Naive thymus-derived CD8-positive, alpha-beta T cell (primary cell): ENCODE measurements around the gene PAX2. TPM values are rescaled to one million over a fixed set of nuclear protein-coding genes. Genes with fewer than 3 reads are reported as not detected.

ENCODE experiments used
- ATAC-seq, 2 donors: fragments of 150-1000 bp; cut with Tn5 transposase in 1 of 2; sonication (Bioruptor Pico), chemical (Tn5 transposase) in 1 of 2; 1 replicate in 1 of 2; 2 replicates in 1 of 2; pipeline ENCODE4 v1.10.0; 2021; ENCODE audit warnings: mild to moderate bottlenecking in 2 of 2, moderate library complexity in 2 of 2
- POLR2A ChIA-PET: fragments of 350-600 bp; sonication (Branson Sonifier 250); formaldehyde crosslinking; loops from one replicate; lab custom pipeline; 2021; ENCODE audit warnings: antibody characterized with exemption; lab: Charles Lee
- DNase-seq, 10 donors: peaks; one replicate each; pipeline versions ENCODE4 v3.0.0 to v3.0.0-alpha.2; 2020 to 2022
- H3K27ac Mint-ChIP-seq, 10 donors: one replicate each; pipeline ENCODE4 v1.8.0; 2020 to 2022; ENCODE audit warnings: mild to moderate bottlenecking in 10 of 10, mixed read lengths in 10 of 10, moderate library complexity in 4 of 10, inconsistent platforms in 1 of 10
- H3K27me3 Mint-ChIP-seq, 5 donors: one replicate each; pipeline ENCODE4 v1.8.0; 2021 to 2022; ENCODE audit warnings: mixed read lengths in 5 of 5
- H3K36me3 Mint-ChIP-seq, 3 donors: one replicate each; pipeline ENCODE4 v1.8.0; 2020 to 2022; ENCODE audit warnings: mixed read lengths in 3 of 3, mild to moderate bottlenecking in 2 of 3, inconsistent platforms in 1 of 3
- H3K4me1 Mint-ChIP-seq, 4 donors: one replicate each; pipeline ENCODE4 v1.8.0; 2021 to 2022; ENCODE audit warnings: mixed read lengths in 4 of 4
- H3K4me3 Mint-ChIP-seq, 10 donors: one replicate each; pipeline ENCODE4 v1.8.0; 2020 to 2022; ENCODE audit warnings: mild to moderate bottlenecking in 10 of 10, mixed read lengths in 10 of 10, moderate library complexity in 6 of 10, inconsistent platforms in 1 of 10
- H3K9me3 Mint-ChIP-seq, 9 donors: one replicate each; pipeline ENCODE4 v1.8.0; 2020 to 2022; ENCODE audit warnings: mixed read lengths in 9 of 9, mild to moderate bottlenecking in 3 of 9, inconsistent platforms in 1 of 9, moderate library complexity in 1 of 9
- polyA plus RNA-seq, 3 donors: library from polyadenylated mRNA; unstranded; fragments of 300-500 nt; fragmentation: Illumina TruSeq; gene quantifications; one replicate each; pipeline ENCODE4 v1.2.3, GENCODE V29; 2021
- total RNA-seq, 8 experiments: library from RNA in 2 of 8; stranded (reverse) in 2 of 8; gene quantifications; one replicate each; pipeline ENCODE4 v1.2.3 and lab custom pipeline; 2021 to 2026

PAX2 gene
- total and polyA plus RNA-seq, 5 experiments from 2014 or later = not detected

DNA sequence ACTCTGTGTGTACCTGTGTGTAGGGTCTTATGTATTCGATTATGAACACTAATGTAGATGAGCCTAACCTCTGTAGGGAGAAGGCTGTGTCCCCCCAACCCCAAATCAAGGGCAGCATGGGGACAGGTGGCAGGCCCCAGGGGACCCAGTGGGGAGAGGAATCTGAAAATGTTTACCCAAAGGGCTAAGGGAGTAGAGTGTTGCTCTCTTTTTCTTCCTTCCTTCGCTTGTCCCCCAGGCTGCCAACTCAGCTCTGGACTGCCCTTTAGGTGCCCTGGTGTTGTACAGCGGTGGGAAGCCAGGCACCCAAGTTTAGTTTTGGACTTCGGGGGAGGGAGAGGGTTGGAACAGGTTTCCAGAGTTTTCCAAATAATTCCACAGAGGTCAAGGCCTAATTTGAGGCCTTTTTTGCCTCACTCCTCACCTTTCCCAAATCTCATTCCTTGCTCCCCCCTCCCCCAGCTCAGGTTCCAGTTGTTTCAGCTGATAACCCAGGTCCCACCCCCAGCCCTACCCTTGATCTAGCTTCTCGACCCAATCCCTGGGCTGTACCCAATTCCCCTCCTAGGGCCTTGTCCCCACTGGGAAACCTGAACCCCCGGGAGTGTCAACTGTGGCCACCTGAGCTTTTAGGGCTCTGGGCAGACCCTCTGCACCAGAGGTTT is 9.1 kb upstream of the PAX2 start:
- H3K4me3 Mint-ChIP-seq = peak overlapping the region in 3 of 10 donors; percentile 45 to 75 (median 47)
- ATAC-seq (no peak), DNase-seq (peak in 1 of 10 donors; percentile 26)
- peaks cover 58 to 100% (median 82%) of the 10 kb centered on the region in 5 donors for H3K27me3 Mint-ChIP-seq
- peaks cover 21 to 57% (median 39%) of the 10 kb centered on the region in 4 donors for H3K4me1 Mint-ChIP-seq
- H3K9me3 Mint-ChIP-seq = no peaks in the 10 kb centered on the region
- POLR2A ChIA-PET = no interaction called here
- peaks cover 0 to 5% (median 0%) of the 10 kb centered on the region in 3 donors for H3K36me3 Mint-ChIP-seq
- no peak overlapping the region for H3K27ac Mint-ChIP-seq

DNA sequence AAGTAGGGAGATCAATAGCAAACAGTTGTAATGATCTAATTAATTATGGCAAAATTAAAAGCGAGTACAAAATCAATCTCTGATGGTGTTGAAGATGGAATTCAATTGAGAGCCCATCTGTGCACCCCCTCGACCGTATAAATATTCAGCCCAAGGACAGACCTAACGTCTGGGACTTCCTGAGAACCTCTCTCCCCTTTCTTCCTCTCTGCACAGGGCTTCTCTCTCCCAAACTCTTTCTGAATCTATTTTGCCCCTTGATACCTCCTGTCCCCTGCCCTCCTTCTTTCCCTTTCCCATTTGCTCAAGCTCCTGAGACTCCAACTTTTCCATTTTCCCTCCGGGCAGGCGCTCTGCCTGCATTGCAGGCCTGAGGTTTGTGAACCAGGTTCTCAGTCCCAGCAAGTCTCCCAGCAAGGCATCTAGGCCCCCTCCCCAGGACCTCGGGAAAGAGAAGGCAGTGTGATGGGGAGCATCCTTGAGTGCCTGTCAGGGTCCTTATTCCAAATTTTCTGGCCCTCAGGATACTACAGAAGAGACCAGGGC is 8.5 kb upstream of the PAX2 start:
- POLR2A ChIA-PET = no interaction called here
- Mint-ChIP-seq H3K4me3 (peak overlapping the region in 7 of 10 donors; percentile 42 to 79 (median 68)), H3K4me1 (peaks cover 19 to 51% (median 34%) of the 10 kb centered on the region in 4 donors), H3K9me3 (no peaks in the 10 kb centered on the region), H3K27me3 (peaks cover 55 to 100% (median 77%) of the 10 kb centered on the region in 5 donors), H3K27ac (no peak overlapping the region), H3K36me3 (peaks cover 0 to 3% (median 0%) of the 10 kb centered on the region in 3 donors)
- DNase-seq = no peak
- ATAC-seq = no peak

DNA sequence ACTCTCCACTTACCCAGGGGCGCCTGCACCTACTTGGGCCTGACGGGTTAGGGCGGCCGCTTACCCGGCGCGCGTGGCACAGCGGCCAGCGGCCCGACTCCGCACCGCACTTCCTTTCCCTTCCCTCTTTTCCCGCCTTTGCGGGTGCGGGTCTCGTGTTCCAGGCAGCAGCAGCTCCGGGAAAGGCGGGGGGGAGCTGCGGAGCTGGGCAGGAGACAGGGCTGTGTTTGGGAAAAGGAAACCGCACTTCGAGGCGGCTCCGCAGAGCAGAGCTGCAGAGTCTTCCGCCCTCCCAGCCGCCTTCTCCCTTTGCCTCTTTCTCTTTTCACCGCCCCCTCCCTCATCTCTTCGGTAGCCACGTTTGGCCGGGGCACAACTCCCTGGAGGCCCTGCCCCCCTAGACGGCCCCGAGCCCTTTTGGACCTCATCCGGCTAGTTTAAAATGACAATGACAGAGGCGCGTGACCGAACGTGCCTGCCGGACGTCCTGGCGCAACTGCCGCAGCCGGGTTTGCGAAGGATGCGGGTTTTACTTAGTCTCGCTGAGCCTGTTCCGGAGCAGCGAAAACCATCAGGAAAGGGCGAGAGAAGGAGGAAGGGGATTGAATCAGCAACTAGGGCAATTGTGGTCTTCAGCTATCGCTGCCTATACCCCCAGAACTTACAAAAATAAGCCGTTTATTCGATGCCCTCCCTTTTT is 7.9 kb upstream of the PAX2 start:
- no peak overlapping the region for H3K27ac Mint-ChIP-seq

DNA sequence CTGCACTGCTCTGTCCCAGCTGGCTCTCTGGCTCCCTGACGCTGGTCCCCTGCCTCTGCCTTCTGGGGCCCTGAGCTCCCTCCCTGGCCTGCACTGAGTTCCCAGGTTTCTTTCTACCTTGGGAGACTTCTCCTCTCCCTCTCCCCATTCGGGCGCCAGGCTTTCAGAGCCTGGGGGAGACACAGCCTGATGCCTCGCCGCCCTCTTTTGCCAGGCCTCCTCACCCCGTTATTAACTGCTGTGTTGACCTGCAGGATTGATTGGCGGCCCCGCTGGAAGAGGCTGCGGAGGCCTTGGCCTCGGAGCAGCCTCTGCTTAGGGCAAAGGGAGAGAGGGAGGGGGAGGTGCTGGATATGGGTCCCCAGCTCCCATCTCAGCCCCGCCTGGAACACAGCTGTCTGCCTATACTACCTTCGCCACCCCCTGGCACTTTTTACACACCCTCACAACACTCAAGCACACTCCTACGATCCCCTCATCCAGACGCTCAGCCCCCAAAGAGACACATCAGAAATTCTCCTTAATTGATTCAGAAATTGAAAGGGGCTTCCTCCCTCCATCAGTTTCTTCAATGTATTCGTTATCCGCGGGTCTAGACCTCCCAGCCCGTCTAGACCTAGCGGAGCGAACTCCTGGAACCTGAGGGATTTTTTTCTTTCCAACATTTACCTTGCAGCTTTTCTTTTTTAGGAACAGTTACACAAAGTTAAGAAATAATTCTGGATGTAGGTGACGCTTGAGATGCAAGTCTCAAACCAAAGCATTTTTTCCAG is 7.1 kb upstream of the PAX2 start:
- POLR2A ChIA-PET = no interaction called here
- H3K27ac Mint-ChIP-seq = peak overlapping the region in 1 of 10 donors; percentile 22
- DNase-seq = peak in 1 of 10 donors; percentile 11
- H3K4me3 Mint-ChIP-seq = peak overlapping the region; percentile 11 to 79 (median 70)
- peak in 1 of 2 donors; percentile 10 for ATAC-seq
- H3K4me1 Mint-ChIP-seq = peaks cover 20 to 57% (median 38%) of the 10 kb centered on the region in 4 donors
- H3K36me3 Mint-ChIP-seq = peaks cover 0 to 3% (median 0%) of the 10 kb centered on the region in 3 donors
- peaks cover 52 to 100% (median 73%) of the 10 kb centered on the region in 5 donors for H3K27me3 Mint-ChIP-seq
- no peaks in the 10 kb centered on the region for H3K9me3 Mint-ChIP-seq

More for the DNA sequence above, 7.9 kb upstream of the PAX2 start:
- Mint-ChIP-seq H3K9me3 (no peaks in the 10 kb centered on the region), H3K4me1 (peaks cover 19 to 49% (median 34%) of the 10 kb centered on the region in 4 donors), H3K4me3 (peak overlapping the region; percentile 54 to 79 (median 72)), H3K27me3 (peaks cover 52 to 100% (median 73%) of the 10 kb centered on the region in 5 donors), H3K36me3 (peaks cover 0 to 3% (median 0%) of the 10 kb centered on the region in 3 donors)
- ATAC-seq (peak in 1 of 2 donors; percentile 20), DNase-seq (peak in 1 of 10 donors; percentile 58)
- POLR2A ChIA-PET = no interaction called here

DNA sequence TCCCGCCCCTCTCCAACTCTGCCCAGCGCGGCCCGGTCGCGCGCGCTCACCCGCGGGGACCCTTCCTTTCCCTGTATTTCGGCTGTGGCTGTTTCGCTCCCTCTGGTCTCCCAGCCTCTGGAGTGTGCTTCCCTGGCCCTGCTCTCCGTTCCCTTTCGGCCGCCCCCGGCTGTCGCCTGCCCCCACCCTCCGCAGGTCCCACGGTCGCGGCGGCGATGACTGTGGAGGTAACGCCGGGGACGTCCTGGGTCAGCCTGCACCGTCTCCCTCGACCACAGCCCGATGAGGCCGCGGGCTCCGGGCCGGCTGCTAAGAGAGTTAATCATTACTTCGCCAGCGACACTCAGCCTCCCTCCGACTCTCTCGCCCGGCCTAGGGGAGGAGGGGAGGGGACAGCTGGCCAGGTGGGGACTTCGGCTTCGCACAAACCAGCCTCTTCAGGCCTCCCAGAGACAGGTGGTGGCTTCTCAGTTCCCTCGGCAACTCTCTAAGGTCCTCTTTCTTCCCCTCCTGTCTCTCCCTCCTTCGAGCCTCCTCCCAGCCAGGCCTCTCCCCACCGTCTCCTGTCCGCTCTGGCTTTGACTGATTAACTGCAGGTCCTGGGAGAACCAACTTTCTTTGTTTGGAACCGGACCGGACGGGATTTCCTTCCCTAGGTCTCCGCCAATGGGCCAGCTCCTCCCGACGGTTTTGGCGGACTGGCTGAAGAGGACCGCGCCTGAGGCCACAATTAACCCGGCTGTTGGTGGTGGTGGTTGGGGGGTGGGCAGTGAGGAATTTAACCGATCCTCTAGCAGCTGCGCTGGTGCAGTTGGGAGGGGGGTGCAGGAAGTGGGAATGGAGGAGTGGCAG is 5.6 kb upstream of the PAX2 start:
- Mint-ChIP-seq H3K27me3 (peaks cover 46 to 100% (median 73%) of the 10 kb centered on the region in 5 donors), H3K4me1 (peaks cover 23 to 71% (median 48%) of the 10 kb centered on the region in 4 donors), H3K27ac (no peak overlapping the region), H3K36me3 (peaks cover 0 to 5% (median 0%) of the 10 kb centered on the region in 3 donors), H3K9me3 (no peaks in the 10 kb centered on the region), H3K4me3 (peak overlapping the region in 4 of 10 donors; percentile 30 to 68 (median 42))
- POLR2A ChIA-PET = no interaction called here
- peak in 1 of 10 donors; percentile 21 for DNase-seq
- no peak for ATAC-seq

DNA sequence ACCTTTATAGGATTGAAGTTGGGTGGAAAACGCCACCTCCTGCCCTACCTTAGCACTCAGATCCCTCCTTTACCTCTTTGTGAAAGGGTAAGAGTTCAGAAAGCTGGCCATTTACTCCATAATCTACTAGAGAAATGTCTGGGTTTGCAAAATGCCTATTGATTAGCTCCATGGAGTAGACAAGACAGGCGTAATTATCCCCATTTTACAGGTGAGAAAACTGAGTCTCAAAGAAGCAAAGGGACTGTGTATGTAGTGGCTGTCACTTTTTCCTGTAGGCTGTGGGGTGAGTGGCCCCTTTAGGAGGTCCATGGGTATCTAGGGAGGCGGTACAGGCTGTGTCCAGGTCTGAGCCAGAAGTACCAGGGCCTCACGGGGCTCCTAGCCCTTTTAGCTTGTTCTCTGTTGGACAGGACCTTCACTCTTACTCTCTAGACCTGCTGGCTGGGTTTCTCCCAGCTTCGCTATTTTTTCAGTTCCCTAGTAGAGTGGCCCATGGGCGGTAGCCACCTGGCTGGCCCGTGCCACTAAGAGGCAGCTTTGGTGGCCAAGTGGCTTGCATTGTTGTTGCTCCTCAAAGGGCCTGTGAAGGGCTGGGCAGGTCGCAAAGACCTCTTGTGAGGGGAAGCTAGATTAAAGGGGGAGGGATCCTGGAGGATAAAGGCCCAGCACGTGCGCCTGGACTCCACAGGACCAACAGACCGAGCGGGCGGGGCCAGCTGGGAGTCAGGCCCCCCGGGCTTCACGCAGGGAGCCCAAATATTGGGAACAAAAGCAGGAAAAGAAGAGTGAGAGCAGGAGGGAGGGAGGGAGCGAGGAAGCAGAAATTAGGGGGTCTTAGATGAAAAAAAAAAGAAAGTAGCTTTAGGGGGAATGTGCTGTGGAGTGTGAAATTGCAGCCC is 4.7 kb upstream of the PAX2 start:
- POLR2A ChIA-PET = interaction anchor here (0.6 kb wide), 1 partner anchor 166 kb away, joined by 3 read pairs; no protein-coding TSS in a partner anchor
- no peaks in the 10 kb centered on the region for H3K9me3 Mint-ChIP-seq
- H3K4me1 Mint-ChIP-seq = peaks cover 21 to 68% (median 45%) of the 10 kb centered on the region in 4 donors
- H3K27me3 Mint-ChIP-seq = peaks cover 44 to 94% (median 70%) of the 10 kb centered on the region in 5 donors
- peaks cover 0 to 2% (median 0%) of the 10 kb centered on the region in 3 donors for H3K36me3 Mint-ChIP-seq
- DNase-seq (no peak), ATAC-seq (no peak)
- H3K4me3 Mint-ChIP-seq = no peak overlapping the region
- H3K27ac Mint-ChIP-seq = no peak overlapping the region

DNA sequence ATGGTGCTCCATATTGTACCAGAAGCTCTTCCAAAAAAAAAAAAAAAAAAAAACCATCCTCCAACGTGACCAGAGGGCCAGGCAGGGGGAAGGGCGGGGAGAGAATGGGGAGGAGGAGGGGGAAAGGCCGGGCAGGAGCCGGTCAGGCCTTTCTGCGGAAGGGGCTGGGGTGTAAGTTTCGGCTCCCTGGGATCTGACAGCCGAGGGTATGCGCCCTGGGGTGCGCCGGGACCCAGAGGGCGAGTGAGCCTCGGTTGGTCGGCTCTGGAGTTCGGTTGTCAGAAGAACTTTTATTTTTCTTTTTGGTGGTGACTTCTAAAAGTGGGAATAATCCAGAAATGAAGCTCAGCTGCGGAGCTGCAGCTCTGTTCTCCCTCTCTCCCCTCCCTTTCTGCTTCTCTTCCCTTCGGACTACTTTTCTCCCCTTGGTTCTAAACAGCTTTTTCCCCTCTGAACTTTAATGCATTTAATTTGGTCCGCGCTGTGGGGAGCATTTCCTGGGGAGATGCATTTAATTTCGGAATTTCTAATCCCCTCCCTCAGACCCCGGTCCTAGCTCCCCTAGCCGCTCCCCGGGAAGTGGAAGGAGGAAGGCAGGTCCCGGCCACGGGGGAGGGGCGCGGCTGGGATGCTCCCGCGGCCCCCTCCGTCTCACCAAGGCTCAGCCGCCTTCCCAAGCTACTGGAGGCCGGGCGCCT is 3.9 kb upstream of the PAX2 start:
- Mint-ChIP-seq H3K9me3 (no peaks in the 10 kb centered on the region), H3K36me3 (peaks cover 0 to 2% (median 0%) of the 10 kb centered on the region in 3 donors), H3K27ac (no peak overlapping the region), H3K27me3 (peaks cover 44 to 92% (median 71%) of the 10 kb centered on the region in 5 donors), H3K4me3 (no peak overlapping the region), H3K4me1 (peaks cover 26 to 75% (median 47%) of the 10 kb centered on the region in 4 donors)
- POLR2A ChIA-PET = interaction anchor here (0.6 kb wide), 1 partner anchor 167 kb away, joined by 3 read pairs; no protein-coding TSS in a partner anchor
- DNase-seq (no peak), ATAC-seq (no peak)

DNA sequence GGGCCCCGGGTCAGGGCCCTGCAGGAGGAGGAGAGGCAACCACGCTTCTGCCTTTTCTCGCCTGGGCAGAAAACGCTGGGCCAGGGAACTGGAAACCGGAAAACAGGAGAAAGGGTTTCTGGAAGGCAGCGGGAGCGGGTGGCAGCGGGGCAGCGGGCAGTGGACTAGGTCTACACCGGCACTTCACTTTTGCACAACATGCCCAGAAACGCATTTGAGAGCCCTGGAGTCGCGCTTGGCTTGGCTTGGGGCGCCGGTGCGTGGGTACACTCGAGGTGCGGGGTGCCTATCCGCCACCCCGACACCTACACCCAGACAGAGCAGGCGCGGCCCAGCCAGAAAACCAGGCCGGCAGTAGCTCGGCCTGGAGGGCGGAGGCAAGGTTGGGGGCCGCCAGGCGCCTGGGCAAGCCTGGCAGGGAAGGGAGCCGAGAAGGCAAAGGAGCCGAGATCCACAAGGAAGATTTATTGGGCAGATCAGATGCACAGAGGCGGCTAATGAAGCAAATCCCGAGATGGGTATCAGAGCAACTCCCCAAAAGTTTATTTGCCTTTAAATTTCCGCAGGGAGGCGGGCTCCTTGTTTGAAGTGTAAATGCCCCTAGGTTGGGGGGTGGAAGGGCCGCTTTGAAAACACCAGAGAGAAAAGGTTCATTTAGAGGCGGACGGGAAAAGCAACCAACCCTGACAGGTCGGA is 3.2 kb upstream of the PAX2 start:
- Mint-ChIP-seq H3K27ac (no peak overlapping the region), H3K4me1 (peaks cover 28 to 77% (median 50%) of the 10 kb centered on the region in 4 donors), H3K9me3 (no peaks in the 10 kb centered on the region), H3K27me3 (peaks cover 43 to 92% (median 72%) of the 10 kb centered on the region in 5 donors), H3K4me3 (peak overlapping the region in 1 of 10 donors; percentile 4), H3K36me3 (peaks cover 0 to 2% (median 0%) of the 10 kb centered on the region in 3 donors)
- DNase-seq (no peak), ATAC-seq (no peak)
- POLR2A ChIA-PET = no interaction called here

DNA sequence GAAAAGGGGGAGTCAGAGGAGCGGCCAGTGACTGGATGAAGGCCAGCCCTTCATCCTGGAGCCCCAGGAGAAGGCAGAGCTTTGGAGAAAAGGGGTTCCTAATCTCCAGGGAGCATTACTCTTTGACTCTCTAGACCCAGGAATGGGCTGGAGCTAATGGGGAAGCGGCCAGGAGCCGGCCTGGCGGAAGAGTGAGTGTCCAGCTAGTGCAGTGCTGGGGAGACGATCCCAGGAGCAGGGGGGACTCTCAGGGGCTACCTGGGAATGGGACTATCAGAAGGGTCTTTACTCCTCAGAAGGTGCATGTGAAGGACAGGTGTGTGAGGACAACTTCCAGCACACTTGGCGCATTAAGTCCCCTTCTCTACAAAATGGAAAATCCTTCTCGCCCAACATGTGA is 2.4 kb upstream of the PAX2 start:
- DNase-seq = no peak
- Mint-ChIP-seq H3K4me3 (peak overlapping the region in 5 of 10 donors; percentile 4 to 52 (median 41)), H3K27me3 (peaks cover 39 to 89% (median 67%) of the 10 kb centered on the region in 5 donors), H3K27ac (peak overlapping the region in 1 of 10 donors; percentile 73), H3K36me3 (peaks cover 0 to 2% (median 0%) of the 10 kb centered on the region in 3 donors), H3K9me3 (no peaks in the 10 kb centered on the region), H3K4me1 (peaks cover 25 to 72% (median 49%) of the 10 kb centered on the region in 4 donors)
- no peak for ATAC-seq
- POLR2A ChIA-PET = interaction anchor here (1.8 kb wide), 1 partner anchor 181 kb away, joined by 7 read pairs; no protein-coding TSS in a partner anchor
